HepG2 (cell line): ENCODE measurements around the gene IPPK. TPM values are rescaled to one million over a fixed set of nuclear protein-coding genes. Genes with fewer than 3 reads are reported as not detected.

Experiments
- ATAC-seq: fragments of 200-7000 bp; cut with Tn5 transposase; 3 replicates; pipeline ENCODE4 v1.9.1; 2020; ENCODE audit warnings: mild to moderate bottlenecking, moderate library complexity
- BruUV-seq: library from RNA; stranded (reverse); fragments of 400-500 nt; replicated peaks from 2 replicates; lab custom pipeline; 2021; lab: Mats Ljungman, UMichigan
- CTCF ChIA-PET: fragments of 300-600 bp; formaldehyde crosslinking; extraction: SDS; loops from one replicate; lab custom pipeline; 2021; ENCODE audit warnings: low total read pairs, inconsistent platforms, low intra/inter-chr PET ratio; lab: Yijun Ruan, JAX
- POLR2A ChIA-PET: fragments of 350-600 bp; sonication (Branson Sonifier 250); formaldehyde crosslinking; loops from one replicate; lab custom pipeline; 2020; ENCODE audit warnings: antibody characterized with exemption, inconsistent platforms; lab: Yijun Ruan, JAX
- DNase-seq: peaks from one replicate; pipeline ENCODE4 v3.0.0-alpha.2; 2015; ENCODE audit warnings: low spot score
- FAIRE-seq: peaks from 3 replicates; lab custom pipeline; 2011; peaks lifted over from hg19 to GRCh38; lab: Jason Lieb, UNC
- H2AFZ ChIP-seq: one replicate; pipeline ENCODE4 v1.6.1; 2011; ENCODE audit warnings: low read length, inconsistent platforms
- H3K27ac ChIP-seq: fragments of 300-600 bp; 3 replicates; pipeline ENCODE4 v1.8.0; 2011; ENCODE audit warnings: mixed run types, mild to moderate bottlenecking, mixed read lengths, low read length, inconsistent platforms; ENCODE audit not compliant: insufficient read depth; ENCODE audit errors: extremely low read length
- H3K27me3 ChIP-seq, 2 experiments: fragments of 200-600 bp in 1 of 2; 2 replicates in 1 of 2; 3 replicates in 1 of 2; pipeline versions ENCODE4 v1.6.0 to v1.8.0; 2011; ENCODE audit warnings: low read length in 2 of 2, mild to moderate bottlenecking in 2 of 2, moderate library complexity in 2 of 2, inconsistent platforms in 1 of 2; ENCODE audit not compliant: insufficient read depth in 2 of 2, control insufficient read depth in 1 of 2
- H3K36me3 ChIP-seq, 2 experiments: fragments of 200-600 bp in 1 of 2; replicated peaks in 1 of 2; 2 replicates in 1 of 2; 3 replicates in 1 of 2; pipeline versions ENCODE4 v1.5.1 to v1.8.0; 2011; ENCODE audit warnings: low read length in 2 of 2, inconsistent platforms in 1 of 2; ENCODE audit not compliant: insufficient read depth in 2 of 2, control insufficient read depth in 1 of 2
- H3K4me1 ChIP-seq: 2 replicates; pipeline ENCODE4 v1.5.1; 2012; ENCODE audit warnings: low read length, inconsistent platforms; ENCODE audit not compliant: insufficient read depth
- H3K4me2 ChIP-seq: 2 replicates; pipeline ENCODE4 v1.6.0; 2011; ENCODE audit warnings: low read depth, low read length, inconsistent platforms
- H3K4me3 ChIP-seq, 3 experiments: fragments of 200-600 bp in 1 of 3; sonication (generic), shearing (Covaris generic) in 1 of 3; replicated peaks in 1 of 3; 2 replicates each; pipeline ENCODE4 v1.5.1; 2011 to 2016; ENCODE audit warnings: low read length in 3 of 3, inconsistent platforms in 2 of 3, low read depth in 2 of 3, mild to moderate bottlenecking in 2 of 3, control low read depth in 1 of 3, mixed read lengths in 1 of 3; ENCODE audit not compliant: insufficient read depth in 1 of 3
- H3K79me2 ChIP-seq: one replicate; pipeline ENCODE4 v1.6.1; 2011; ENCODE audit warnings: low read length, inconsistent platforms; ENCODE audit not compliant: insufficient read depth
- H3K9ac ChIP-seq: 2 replicates; pipeline ENCODE4 v1.6.0; 2011; ENCODE audit warnings: mild to moderate bottlenecking, low read depth, low read length, inconsistent platforms; ENCODE audit not compliant: insufficient read depth
- H3K9me3 ChIP-seq: 2 replicates; pipeline ENCODE4 v1.5.1; 2012; ENCODE audit warnings: mild to moderate bottlenecking, low read length
- H4K20me1 ChIP-seq: 2 replicates; pipeline ENCODE4 v1.6.0; 2011; ENCODE audit warnings: inconsistent platforms, mild to moderate bottlenecking, low read length, moderate library complexity; ENCODE audit not compliant: insufficient read depth
- ATAD3A ChIP-seq: sonication (generic); formaldehyde crosslinking; IDR thresholded peaks from 2 replicates; pipeline ENCODE4 v1.4.0; 2020; ENCODE audit warnings: missing genetic modification reagents
- MXI1 ChIP-seq: IDR thresholded peaks from 3 replicates; pipeline ENCODE4 v1.6.1; 2012; ENCODE audit warnings: low read depth, low read length, inconsistent platforms, borderline replicate concordance
- MYNN ChIP-seq: sonication (generic); formaldehyde crosslinking; IDR thresholded peaks from 2 replicates; pipeline ENCODE4 v1.4.0; 2020; ENCODE audit warnings: mild to moderate bottlenecking, low read depth, missing genetic modification reagents
- RAD51 ChIP-seq: fragments of 450-650 bp; IDR thresholded peaks from 2 replicates; pipeline ENCODE4 v1.6.1; 2016; ENCODE audit warnings: borderline replicate concordance
- ZNF383 ChIP-seq: sonication (generic); formaldehyde crosslinking; IDR thresholded peaks from 2 replicates; pipeline ENCODE4 v1.4.0; 2020; ENCODE audit warnings: missing genetic modification reagents, mild to moderate bottlenecking, borderline replicate concordance
- ZNF713 ChIP-seq: sonication (generic); formaldehyde crosslinking; IDR thresholded peaks from 2 replicates; pipeline ENCODE4 v1.4.0; 2020; ENCODE audit warnings: mild to moderate bottlenecking, missing genetic modification reagents
- WGBS: methylation state at CpG from one replicate; pipeline ENCODE4 v1.1.6; 2017; ENCODE audit warnings: low lambda C conversion rate; 5-methylcytosine and 5-hydroxymethylcytosine counted together
- in situ Hi-C: cut with HindIII; loops from 2 replicates; pipeline ENCODE4 v1.10.0; 2017; ENCODE audit warnings: low pct_unique_long_range_greater_than_20kb; ENCODE audit not compliant: extremely low pct_ligation_motif_present
- intact Hi-C: fragments of 100-400 bp; cut with micrococcal nuclease; formaldehyde crosslinking; loops from one replicate; pipeline ENCODE4 v1.10.0; 2022; ENCODE audit not compliant: unreplicated experiment
- polyA plus RNA-seq, 8 experiments: library from polyadenylated mRNA; depleted of rRNA in 3 of 8; stranded (reverse) in 7 of 8; unstranded in 1 of 8; fragments of >200 nt; fragmentation: Illumina TruSeq in 4 of 8; extraction: Trizol in 4 of 8; gene quantifications; 2 replicates each; pipeline versions ENCODE4 v1.2.1 to v1.2.3, GENCODE V29; 2011 to 2016; ENCODE audit warnings: low read depth in 4 of 8, missing spikeins in 1 of 8, mixed read lengths in 1 of 8; ENCODE audit not compliant: insufficient read depth in 1 of 8
- total RNA-seq, 5 experiments: library from RNA; depleted of rRNA; stranded (reverse); fragments of >200 nt; fragmentation: Illumina TruSeq; extraction: Trizol; gene quantifications; 2 replicates each; pipeline ENCODE4 v1.2.3, GENCODE V29; 2016; ENCODE audit warnings: low read depth in 1 of 5
- TF ChIP-seq, protein P1 (sequence below): sonication (generic); formaldehyde crosslinking; IDR thresholded peaks from 2 replicates; pipeline ENCODE4 v1.8.0; 2022; ENCODE audit warnings: missing genetic modification reagents, low read depth, mild to moderate bottlenecking, borderline replicate concordance
- TF ChIP-seq, protein P2 (sequence below): sonication (generic); formaldehyde crosslinking; IDR thresholded peaks from 2 replicates; pipeline ENCODE4 v1.4.0; 2020; ENCODE audit warnings: missing genetic modification reagents, borderline replicate concordance
- TF ChIP-seq, protein P3 (sequence below): sonication (generic); formaldehyde crosslinking; IDR thresholded peaks from 2 replicates; pipeline ENCODE4 v1.4.0; 2020; ENCODE audit warnings: missing genetic modification reagents

IPPK gene
- total and polyA plus RNA-seq, 2 of the 13 experiments (the other 11 are each of a cell fraction or from before 2014, with no cell fraction given): 9.9 to 14.1 TPM

DNA sequence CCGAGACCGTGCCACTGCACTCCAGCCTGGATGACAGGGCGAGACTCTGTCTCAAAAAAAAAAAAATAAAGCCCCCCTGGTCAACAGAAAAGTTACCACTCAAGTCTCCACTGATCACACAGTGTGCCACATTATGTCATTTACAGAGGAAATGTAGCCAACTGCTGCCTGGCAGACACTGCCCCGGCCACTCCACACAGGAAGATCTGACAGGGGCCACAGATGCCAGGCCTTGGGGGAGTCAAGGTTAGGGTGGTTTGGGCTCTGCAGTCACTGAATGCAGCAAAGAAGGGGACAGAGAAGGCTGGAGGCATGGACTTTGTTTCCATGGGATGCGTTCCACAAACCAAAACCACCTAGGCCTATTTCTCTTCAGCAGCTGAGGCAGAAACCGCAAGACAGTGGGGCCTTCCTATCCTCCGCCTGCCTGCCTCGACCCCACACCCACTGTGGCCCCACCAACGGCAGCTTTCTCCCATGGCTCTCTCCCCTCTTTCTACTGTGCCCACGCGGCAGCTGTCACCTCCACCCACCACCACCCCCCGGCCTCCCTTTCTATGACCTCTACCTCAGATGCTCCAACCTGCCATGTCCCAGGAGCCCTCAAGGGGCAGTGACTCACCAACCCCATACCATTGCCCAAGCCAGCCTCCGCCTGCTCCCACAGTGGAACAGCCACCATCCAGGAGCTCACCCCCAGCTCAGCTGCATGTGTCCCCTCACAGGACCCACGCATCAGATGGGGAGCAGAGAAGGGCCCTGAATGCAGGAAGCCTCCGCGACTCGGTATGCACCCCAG is 12.4 kb downstream of the IPPK start (continued):
- TF ChIP-seq, protein P1, sequence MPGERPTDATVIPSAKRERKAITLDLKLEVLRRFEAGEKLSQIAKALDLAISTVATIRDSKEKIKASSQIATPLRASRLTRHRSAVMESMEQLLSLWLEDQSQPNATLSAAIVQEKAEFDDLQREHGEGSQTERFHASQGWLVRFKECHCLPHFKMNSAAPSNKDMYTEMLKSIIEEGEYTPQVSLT (CRISPR knock-in tag): no peak
- TF ChIP-seq, all 625 proteins: peak for 0

DNA sequence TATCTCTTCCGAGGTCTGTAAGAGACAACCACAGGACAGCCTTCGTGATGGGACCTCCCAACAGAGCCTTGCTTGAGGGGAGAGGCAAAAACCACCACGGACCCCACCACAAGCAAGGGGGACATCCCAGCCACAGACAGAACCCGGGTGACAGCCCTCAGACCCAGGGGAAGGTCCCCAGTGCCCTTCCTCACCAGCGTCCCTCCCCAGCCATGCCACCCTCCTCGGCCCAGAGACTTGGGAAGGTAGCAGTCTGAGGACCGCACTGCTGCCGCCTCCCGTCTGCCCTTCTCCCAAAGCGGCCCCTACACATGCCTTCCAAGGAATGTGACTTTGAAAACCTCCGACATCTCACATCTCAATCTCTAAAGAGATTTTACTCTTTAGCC is 13.4 kb downstream of the IPPK start:
- Histone ChIP-seq H3K79me2 (peaks cover 13% of the 10 kb centered on the region), H3K27me3 (no peaks in the 10 kb centered on the region), H3K4me2 (no peak overlapping the region), H4K20me1 (no peaks in the 10 kb centered on the region), H3K4me1 (no peaks in the 10 kb centered on the region), H2AFZ (no peak overlapping the region), H3K27ac (no peak overlapping the region), H3K36me3 (peaks cover 2 to 37% of the 10 kb centered on the region in 2 experiments; a peak in 3 of 5 replicates), H3K9me3 (no peaks in the 10 kb centered on the region), H3K9ac (no peak overlapping the region), H3K4me3 (no peak overlapping the region)
- ChIA-PET CTCF (no interaction called here), POLR2A (no interaction called here)
- in situ Hi-C loops: no loop called here
- no peak for FAIRE-seq
- DNase-seq: no peak
- no TSS peak for BruUV-seq
- ATAC-seq: no peak
- intact Hi-C loops: no loop called here
- WGBS: 94% methylated on average over 10 of the region's 11 CpGs
- TF ChIP-seq ZNF383 (CRISPR knock-in tag): no peak
- TF ChIP-seq, protein P2, sequence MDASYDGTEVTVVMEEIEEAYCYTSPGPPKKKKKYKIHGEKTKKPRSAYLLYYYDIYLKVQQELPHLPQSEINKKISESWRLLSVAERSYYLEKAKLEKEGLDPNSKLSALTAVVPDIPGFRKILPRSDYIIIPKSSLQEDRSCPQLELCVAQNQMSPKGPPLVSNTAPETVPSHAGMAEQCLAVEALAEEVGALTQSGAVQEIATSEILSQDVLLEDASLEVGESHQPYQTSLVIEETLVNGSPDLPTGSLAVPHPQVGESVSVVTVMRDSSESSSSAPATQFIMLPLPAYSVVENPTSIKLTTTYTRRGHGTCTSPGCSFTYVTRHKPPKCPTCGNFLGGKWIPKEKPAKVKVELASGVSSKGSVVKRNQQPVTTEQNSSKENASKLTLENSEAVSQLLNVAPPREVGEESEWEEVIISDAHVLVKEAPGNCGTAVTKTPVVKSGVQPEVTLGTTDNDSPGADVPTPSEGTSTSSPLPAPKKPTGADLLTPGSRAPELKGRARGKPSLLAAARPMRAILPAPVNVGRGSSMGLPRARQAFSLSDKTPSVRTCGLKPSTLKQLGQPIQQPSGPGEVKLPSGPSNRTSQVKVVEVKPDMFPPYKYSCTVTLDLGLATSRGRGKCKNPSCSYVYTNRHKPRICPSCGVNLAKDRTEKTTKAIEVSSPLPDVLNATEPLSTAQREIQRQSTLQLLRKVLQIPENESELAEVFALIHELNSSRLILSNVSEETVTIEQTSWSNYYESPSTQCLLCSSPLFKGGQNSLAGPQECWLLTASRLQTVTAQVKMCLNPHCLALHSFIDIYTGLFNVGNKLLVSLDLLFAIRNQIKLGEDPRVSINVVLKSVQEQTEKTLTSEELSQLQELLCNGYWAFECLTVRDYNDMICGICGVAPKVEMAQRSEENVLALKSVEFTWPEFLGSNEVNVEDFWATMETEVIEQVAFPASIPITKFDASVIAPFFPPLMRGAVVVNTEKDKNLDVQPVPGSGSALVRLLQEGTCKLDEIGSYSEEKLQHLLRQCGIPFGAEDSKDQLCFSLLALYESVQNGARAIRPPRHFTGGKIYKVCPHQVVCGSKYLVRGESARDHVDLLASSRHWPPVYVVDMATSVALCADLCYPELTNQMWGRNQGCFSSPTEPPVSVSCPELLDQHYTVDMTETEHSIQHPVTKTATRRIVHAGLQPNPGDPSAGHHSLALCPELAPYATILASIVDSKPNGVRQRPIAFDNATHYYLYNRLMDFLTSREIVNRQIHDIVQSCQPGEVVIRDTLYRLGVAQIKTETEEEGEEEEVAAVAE (CRISPR knock-in tag): no peak
- TF ChIP-seq ZNF713 (CRISPR knock-in tag): no peak
- TF ChIP-seq, protein P3, sequence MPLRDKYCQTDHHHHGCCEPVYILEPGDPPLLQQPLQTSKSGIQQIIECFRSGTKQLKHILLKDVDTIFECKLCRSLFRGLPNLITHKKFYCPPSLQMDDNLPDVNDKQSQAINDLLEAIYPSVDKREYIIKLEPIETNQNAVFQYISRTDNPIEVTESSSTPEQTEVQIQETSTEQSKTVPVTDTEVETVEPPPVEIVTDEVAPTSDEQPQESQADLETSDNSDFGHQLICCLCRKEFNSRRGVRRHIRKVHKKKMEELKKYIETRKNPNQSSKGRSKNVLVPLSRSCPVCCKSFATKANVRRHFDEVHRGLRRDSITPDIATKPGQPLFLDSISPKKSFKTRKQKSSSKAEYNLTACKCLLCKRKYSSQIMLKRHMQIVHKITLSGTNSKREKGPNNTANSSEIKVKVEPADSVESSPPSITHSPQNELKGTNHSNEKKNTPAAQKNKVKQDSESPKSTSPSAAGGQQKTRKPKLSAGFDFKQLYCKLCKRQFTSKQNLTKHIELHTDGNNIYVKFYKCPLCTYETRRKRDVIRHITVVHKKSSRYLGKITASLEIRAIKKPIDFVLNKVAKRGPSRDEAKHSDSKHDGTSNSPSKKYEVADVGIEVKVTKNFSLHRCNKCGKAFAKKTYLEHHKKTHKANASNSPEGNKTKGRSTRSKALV: no peak
- no peak for TF ChIP-seq MXI1
- TF ChIP-seq RAD51: no peak
- no peak for TF ChIP-seq ATAD3A
- TF ChIP-seq MYNN (CRISPR knock-in tag): no peak
